Measurements from ENCODE around the gene POLR2A. TPM values are rescaled to one million over a fixed set of nuclear protein-coding genes. Genes with fewer than 3 reads are reported as not detected.

POLR2A gene
- total RNA-seq, 2 donors from 2014 or later, result 129 to 189 TPM

DNA sequence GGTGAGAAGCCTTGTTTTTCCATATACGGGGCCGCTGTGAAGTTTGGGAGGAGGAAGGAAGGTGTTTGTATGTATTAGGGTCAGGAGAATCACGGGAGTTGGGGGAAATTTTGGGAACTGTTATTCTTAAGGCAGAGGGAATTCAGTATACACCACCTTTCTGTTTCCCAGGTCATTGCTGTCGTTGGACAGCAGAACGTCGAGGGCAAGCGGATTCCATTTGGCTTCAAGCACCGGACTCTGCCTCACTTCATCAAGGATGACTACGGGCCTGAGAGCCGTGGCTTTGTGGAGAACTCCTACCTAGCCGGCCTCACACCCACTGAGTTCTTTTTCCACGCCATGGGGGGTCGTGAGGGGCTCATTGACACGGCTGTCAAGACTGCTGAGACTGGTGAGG is 17.6 kb downstream of the POLR2A start:
- Mint-ChIP-seq H3K4me1 (no peaks in the 10 kb centered on the region), H3K36me3 (ENCODE audit: low read depth) (peaks cover 84% of the 10 kb centered on the region), H3K4me3 (no peak overlapping the region), H3K27me3 (ENCODE audit: insufficient read depth) (no peaks in the 10 kb centered on the region), H3K9me3 (no peaks in the 10 kb centered on the region), H3K27ac (no peak overlapping the region)
- Histone ChIP-seq H3K9me3 (ENCODE audit: control insufficient read depth, low read length) (no peaks in the 10 kb centered on the region), H3K4me3 (ENCODE audit: low read length) (no peak overlapping the region), H3K36me3 (ENCODE audit: control insufficient read depth, insufficient read depth, low read length) (peaks cover 90% of the 10 kb centered on the region), H3K9ac (ENCODE audit: extremely low read depth, low read length, poor library complexity, severe bottlenecking) (no peak overlapping the region), H3K27me3 (ENCODE audit: control insufficient read depth, insufficient read depth, low read length, poor library complexity, severe bottlenecking) (no peaks in the 10 kb centered on the region), H3K4me1 (ENCODE audit: control insufficient read depth, insufficient read depth, low read length) (no peaks in the 10 kb centered on the region), H3K27ac (ENCODE audit: low read depth, low read length) (no peak overlapping the region)
- no peak for DNase-seq
- WGBS, 2 experiments (ENCODE audit: insufficient coverage in 1 of 2, insufficient read length in 1 of 2), result 90 to 96% methylated on average over 13 to 14 of the region's 14 CpGs
- TF ChIP-seq, protein P1, sequence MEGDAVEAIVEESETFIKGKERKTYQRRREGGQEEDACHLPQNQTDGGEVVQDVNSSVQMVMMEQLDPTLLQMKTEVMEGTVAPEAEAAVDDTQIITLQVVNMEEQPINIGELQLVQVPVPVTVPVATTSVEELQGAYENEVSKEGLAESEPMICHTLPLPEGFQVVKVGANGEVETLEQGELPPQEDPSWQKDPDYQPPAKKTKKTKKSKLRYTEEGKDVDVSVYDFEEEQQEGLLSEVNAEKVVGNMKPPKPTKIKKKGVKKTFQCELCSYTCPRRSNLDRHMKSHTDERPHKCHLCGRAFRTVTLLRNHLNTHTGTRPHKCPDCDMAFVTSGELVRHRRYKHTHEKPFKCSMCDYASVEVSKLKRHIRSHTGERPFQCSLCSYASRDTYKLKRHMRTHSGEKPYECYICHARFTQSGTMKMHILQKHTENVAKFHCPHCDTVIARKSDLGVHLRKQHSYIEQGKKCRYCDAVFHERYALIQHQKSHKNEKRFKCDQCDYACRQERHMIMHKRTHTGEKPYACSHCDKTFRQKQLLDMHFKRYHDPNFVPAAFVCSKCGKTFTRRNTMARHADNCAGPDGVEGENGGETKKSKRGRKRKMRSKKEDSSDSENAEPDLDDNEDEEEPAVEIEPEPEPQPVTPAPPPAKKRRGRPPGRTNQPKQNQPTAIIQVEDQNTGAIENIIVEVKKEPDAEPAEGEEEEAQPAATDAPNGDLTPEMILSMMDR (conservative IDR thresholded peaks at IDR 0.05), result no peak

DNA sequence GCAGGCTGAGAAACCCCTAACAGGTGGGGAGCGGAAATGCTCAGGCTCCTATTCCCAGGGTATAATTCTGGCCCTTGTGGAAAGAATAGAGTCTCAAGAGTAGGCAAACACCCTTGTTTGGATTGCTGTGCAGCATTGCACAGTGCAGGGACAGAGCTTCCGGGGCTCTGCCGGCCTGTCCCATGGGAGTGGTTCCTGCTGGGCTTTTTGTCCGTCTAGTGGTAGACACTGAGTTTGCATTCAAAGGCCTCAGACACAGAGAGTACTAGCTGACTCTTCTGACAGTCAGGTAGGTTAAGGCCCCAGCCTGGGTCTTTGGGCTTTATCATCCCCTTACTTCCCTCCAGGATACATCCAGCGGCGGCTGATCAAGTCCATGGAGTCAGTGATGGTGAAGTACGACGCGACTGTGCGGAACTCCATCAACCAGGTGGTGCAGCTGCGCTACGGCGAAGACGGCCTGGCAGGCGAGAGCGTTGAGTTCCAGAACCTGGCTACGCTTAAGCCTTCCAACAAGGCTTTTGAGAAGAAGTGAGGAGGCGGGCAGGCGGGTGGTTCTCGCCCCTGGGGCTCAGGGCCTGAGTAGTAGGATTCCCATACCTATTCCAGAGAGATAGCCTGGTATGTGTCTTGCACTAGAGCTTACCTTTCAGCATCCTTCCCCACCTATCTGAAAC is 18.1 kb downstream of the POLR2A start:
- H3K9ac ChIP-seq (ENCODE audit: extremely low read depth, low read length, poor library complexity, severe bottlenecking), result no peak overlapping the region
- H3K27me3 Mint-ChIP-seq (ENCODE audit: insufficient read depth), result no peaks in the 10 kb centered on the region
- H3K36me3 Mint-ChIP-seq (ENCODE audit: low read depth), result peaks cover 82% of the 10 kb centered on the region

DNA sequence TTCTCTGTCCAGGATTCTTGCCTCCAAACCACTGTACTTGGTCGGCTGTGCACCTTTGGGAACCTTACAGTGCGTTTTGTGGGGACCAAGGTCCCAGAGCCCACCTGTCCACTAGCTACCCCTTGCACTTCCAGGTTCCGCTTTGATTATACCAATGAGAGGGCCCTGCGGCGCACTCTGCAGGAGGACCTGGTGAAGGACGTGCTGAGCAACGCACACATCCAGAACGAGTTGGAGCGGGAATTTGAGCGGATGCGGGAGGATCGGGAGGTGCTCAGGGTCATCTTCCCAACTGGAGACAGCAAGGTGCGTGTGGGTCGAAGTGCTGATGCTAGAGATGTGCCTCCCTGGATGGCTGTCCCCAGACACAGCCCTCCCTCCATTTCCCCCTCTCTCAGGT is 18.8 kb downstream of the POLR2A start:
- Mint-ChIP-seq H3K4me3 (no peak overlapping the region), H3K27ac (no peak overlapping the region), H3K27me3 (ENCODE audit: insufficient read depth) (no peaks in the 10 kb centered on the region), H3K36me3 (ENCODE audit: low read depth) (peaks cover 80% of the 10 kb centered on the region), H3K4me1 (no peaks in the 10 kb centered on the region), H3K9me3 (no peaks in the 10 kb centered on the region)
- TF ChIP-seq, protein P1 (conservative IDR thresholded peaks at IDR 0.05), result peak; percentile 66
- Histone ChIP-seq H3K27ac (ENCODE audit: low read depth, low read length) (no peak overlapping the region), H3K27me3 (ENCODE audit: control insufficient read depth, insufficient read depth, low read length, poor library complexity, severe bottlenecking) (no peaks in the 10 kb centered on the region), H3K4me3 (ENCODE audit: low read length) (no peak overlapping the region), H3K36me3 (ENCODE audit: control insufficient read depth, insufficient read depth, low read length) (peaks cover 87% of the 10 kb centered on the region), H3K9ac (ENCODE audit: extremely low read depth, low read length, poor library complexity, severe bottlenecking) (no peak overlapping the region), H3K4me1 (ENCODE audit: control insufficient read depth, insufficient read depth, low read length) (no peaks in the 10 kb centered on the region), H3K9me3 (ENCODE audit: control insufficient read depth, low read length) (no peaks in the 10 kb centered on the region)
- DNase-seq, result peak; percentile 84
- 89 to 95% methylated on average over 10 to 14 of the region's 14 CpGs for WGBS, 2 experiments (ENCODE audit: insufficient coverage in 1 of 2, insufficient read length in 1 of 2)

More for the DNA sequence above, 18.1 kb downstream of the POLR2A start:
- no peaks in the 10 kb centered on the region for H3K9me3 Mint-ChIP-seq
- H3K27me3 ChIP-seq (ENCODE audit: control insufficient read depth, insufficient read depth, low read length, poor library complexity, severe bottlenecking), result no peaks in the 10 kb centered on the region
- H3K36me3 ChIP-seq (ENCODE audit: control insufficient read depth, insufficient read depth, low read length), result peaks cover 89% of the 10 kb centered on the region
- 91 to 93% methylated on average over 14 to 20 of the region's 20 CpGs for WGBS, 2 experiments (ENCODE audit: insufficient coverage in 1 of 2, insufficient read length in 1 of 2)
- no peak overlapping the region for H3K27ac Mint-ChIP-seq
- no peaks in the 10 kb centered on the region for H3K4me1 Mint-ChIP-seq
- H3K27ac ChIP-seq (ENCODE audit: low read depth, low read length), result no peak overlapping the region
- TF ChIP-seq, protein P1 (conservative IDR thresholded peaks at IDR 0.05), result no peak
- no peak overlapping the region for H3K4me3 Mint-ChIP-seq
- H3K4me1 ChIP-seq (ENCODE audit: control insufficient read depth, insufficient read depth, low read length), result no peaks in the 10 kb centered on the region
- no peak for DNase-seq
- H3K9me3 ChIP-seq (ENCODE audit: control insufficient read depth, low read length), result no peaks in the 10 kb centered on the region
- H3K4me3 ChIP-seq (ENCODE audit: low read length), result no peak overlapping the region

Data from endodermal cell (in vitro differentiated cells).